ENCODE data around the gene NCAPG.

The NCAPG gene, protein sequence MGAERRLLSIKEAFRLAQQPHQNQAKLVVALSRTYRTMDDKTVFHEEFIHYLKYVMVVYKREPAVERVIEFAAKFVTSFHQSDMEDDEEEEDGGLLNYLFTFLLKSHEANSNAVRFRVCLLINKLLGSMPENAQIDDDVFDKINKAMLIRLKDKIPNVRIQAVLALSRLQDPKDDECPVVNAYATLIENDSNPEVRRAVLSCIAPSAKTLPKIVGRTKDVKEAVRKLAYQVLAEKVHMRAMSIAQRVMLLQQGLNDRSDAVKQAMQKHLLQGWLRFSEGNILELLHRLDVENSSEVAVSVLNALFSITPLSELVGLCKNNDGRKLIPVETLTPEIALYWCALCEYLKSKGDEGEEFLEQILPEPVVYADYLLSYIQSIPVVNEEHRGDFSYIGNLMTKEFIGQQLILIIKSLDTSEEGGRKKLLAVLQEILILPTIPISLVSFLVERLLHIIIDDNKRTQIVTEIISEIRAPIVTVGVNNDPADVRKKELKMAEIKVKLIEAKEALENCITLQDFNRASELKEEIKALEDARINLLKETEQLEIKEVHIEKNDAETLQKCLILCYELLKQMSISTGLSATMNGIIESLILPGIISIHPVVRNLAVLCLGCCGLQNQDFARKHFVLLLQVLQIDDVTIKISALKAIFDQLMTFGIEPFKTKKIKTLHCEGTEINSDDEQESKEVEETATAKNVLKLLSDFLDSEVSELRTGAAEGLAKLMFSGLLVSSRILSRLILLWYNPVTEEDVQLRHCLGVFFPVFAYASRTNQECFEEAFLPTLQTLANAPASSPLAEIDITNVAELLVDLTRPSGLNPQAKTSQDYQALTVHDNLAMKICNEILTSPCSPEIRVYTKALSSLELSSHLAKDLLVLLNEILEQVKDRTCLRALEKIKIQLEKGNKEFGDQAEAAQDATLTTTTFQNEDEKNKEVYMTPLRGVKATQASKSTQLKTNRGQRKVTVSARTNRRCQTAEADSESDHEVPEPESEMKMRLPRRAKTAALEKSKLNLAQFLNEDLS

DNA sequence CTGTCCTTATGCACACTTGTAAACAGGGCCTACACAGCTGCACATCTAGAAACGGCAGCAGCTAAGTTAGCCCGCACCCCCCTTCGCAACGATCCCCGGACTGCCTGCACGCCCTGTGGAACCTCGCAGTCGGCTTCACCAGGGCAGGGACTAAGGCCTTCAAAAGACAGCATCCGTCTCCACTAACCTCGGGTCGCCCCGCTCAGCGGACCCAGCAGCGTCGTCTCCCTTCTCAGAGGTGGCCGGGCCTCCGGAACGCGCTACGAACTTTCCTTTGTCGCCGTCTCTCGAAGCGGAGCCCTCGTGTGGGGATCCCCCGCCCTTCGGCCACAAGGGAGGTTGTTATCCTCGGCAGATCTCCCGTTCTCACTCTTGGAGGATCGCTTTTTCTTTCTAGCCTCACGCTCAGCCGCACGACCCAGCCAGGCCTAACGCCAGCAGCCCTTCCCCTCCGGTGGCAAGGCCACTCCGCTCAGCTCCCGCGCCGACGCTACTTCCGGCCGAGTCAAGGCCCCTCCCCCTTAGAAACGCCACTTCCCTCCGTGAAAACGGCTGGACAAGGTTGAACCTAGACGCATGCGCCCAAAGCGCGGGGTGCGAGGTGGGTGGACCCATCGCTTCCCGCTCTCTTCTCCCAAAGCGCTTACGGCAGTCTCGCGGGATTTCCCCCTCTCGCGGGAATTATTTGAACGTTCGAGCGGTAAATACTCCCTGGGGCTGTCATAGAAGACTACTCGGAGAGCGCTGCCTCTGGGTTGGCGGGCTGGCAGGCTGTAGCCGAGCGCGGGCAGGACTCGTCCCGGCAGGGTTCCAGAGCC is at the start of gene NCAPG, which contains the start of gene DCAF16:
Gene NCAPG, plus strand, starts transcription at position 720 of the 818 bp plus-strand sequence. CDS start 99 bp downstream, outside the sequence.
Gene DCAF16, minus strand, starts transcription at position 498 of the 818 bp plus-strand sequence. CDS start 6,616 bp downstream, outside the sequence.
- DNase-seq (ENCODE audit: low spot score), result peak; percentile 99

DNA sequence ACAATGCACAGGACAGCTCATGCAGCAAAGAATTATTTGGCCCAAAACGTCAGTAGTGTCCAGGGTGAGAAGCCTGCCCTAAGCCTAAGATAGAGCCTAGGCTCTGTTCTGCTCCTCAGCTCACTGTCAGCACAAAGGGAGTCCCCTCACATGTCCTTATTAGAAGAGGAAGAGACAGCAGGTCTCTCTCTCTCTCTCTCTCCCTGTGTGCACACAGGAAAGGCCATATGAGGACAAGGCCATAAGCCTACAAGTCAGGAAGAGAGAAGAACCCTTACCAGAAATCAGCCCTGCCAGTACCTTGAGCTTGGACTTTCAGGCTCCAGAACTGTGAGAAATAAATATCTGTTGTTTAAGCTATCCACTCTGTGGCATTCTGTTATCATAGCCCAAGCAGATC is 49.7 kb upstream of the NCAPG start:
- no peak for DNase-seq (ENCODE audit: low spot score)

DNA sequence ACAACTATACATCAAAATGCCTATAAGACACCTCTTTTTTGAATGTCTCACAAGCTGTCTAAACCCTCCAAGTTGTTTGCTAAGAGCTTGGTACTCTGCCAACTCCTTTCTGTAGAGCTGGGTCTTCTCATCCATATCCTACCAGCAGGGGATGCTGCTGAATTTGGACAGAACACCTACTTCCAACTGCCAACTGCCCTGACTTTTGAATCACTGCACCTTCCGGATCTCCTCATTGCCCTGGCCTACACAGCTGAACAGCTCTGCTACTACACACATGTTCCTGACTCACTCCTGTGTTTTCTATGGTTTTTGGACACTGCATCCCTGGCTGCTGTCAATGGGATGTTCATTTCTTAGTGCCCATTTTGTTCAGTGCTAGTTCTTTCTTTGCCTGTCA is 48.1 kb upstream of the NCAPG start:
- no peak for DNase-seq (ENCODE audit: low spot score)

DNA sequence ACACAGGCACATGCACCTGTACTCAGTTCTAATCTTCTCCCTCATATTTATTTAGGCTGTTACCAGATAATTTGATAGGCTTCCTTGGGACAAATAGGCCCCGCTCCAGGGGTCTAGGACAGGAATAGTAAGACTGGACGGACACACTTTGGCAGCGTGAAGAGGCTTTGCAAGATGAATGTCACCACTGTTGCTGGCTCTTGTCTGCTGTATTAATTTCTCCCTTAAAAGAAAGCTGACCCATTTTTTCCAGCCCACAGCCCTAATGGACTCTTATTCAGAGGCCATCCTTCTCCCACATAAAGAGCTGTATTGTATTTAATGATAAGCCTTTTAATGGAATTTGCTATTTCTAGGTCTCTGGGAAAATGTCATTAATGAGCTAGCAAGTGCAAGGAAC is 47.4 kb upstream of the NCAPG start:
- no peak for DNase-seq (ENCODE audit: low spot score)

DNA sequence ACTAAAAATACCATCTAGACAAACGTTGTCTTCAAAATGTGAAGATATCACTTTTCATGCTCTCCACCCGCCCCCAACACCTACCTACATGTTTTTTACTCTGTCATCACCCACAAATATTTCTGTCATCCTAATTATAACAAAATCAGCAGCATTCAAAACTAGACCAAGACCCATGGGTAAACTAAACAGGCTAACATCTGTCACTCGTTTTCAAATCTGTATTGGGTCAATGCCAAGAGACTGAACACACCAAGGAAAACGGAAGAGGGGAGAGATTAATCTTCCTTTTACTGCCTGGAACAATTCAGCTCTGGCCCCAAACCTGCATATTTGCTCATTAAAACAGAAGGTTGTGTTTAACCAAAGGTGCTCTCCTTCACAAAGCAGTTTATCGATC is 46.8 kb upstream of the NCAPG start:
- DNase-seq (ENCODE audit: low spot score), result no peak

DNA sequence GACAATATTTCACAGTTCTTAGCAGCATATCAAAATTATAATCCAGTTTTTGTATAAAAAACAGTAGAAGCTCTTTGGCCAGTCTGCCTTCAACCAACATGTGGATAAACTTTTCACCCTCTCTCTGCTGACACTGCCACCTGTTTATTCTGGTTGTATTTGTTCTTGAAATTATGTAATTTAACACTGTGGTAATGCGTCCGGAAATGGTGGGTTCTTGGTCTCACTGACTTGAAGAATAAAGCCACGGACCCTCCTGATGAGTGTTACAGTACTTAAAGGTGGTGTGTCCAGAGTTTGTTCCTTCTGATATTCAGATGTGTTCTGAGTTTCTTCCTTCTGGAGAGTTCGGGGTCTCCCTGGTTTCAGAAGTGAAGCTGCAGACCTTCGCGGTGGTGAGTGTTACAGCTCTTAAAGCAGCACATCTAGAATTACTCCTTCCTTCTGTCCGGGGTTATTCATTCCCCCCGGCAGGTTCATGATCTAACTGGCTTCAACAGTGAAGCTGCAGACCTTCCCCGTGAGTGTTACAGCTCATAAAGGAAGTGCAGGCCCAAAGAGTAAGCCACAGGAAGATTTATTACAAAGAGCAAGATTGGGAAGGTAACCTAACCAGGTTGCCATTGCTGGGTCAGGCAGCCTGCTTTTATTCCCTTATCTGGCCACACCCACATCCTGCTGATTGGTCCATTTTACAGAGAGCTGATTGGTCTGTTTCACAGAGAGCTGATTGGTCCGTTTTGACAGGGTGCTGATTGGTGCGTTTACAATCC is 45.1 kb upstream of the NCAPG start:
- DNase-seq (ENCODE audit: low spot score), result no peak

DNA sequence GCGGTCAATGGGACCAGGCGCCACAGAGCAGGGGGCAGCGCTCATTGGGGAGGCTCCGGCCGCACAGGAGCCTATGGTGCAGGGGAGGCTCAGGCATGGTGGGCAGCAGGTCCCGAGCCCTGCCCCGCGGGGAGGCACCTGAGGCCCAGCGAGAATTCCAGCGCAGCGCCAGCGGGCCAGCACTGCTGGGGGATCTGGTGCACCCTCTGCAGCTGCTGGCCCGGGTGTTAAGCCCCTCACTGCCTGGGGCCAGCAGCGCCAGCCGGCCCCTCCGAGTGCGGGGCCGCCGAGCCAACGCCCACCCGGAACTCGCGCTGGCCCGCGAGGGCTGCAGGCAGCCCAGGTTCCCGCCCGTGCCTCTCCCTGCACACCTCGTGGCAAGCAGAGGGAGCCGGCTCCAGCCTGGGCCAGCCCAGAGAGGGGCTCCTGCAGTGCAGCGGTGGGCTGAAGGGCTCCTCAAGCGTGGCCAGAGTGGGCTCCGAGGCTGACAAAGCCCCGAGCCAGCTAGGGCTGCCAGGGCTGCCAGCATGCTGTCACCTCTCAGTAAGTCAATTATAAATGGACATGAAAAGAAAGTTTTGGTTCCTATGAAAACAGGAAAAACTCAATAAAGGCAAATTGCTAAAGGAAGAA is 43.8 kb upstream of the NCAPG start:
- no peak for DNase-seq (ENCODE audit: low spot score)

DNA sequence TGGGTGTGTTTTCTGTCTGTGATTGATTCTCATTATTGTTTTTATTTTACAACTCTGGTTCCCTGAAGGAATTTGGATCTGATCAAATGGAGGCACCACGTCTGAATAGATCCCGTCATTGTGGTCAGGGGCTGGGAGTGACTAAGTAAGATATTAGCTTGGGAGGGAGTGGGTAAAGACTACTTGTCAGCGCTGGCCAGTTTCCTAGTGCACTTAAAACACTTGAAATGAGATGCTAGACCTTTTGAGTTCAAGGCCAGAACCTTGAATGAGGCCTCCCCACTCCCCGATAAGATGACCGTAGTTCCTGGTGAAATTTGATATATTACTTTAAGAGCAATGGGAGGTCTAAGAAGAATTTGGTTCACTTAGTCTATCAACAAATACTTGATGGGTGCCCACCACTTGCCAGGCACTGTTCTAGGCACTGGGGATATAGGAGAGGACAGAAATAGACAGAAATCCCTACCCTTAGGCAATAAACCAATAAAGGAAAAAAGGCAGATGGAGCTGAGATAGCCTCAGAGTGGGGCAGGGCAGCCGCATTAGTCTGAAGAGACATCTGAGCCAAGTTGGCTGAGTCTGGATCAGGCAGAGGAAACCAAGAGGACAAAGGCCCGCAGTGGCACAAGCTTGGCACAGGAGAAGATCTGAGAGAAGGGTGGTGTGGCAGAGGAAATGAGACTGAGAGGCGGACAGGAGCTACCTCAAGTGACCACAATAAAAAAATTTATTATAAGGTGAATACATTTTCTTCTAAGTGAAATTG is 41.2 kb upstream of the NCAPG start:
- no peak for DNase-seq (ENCODE audit: low spot score)

DNA sequence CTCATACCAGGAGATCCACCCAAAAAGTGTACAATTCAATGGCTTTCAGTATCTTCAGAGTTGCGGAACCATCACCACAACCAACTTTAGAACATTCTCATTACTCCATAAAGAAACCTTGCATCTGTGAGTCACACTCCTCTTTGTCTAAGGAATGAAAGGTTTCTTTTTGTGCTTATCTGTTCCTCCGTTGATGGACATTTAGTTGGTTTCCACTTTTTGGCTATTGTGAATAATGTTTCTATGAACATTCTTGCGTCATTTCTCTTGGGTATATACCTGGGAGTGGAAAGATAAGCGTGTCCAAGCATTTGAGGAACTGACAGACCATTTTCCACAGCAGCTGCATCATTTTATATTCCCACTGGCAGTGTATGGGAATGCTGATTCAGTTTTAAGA is 39.9 kb upstream of the NCAPG start:
- DNase-seq (ENCODE audit: low spot score), result no peak

DNA sequence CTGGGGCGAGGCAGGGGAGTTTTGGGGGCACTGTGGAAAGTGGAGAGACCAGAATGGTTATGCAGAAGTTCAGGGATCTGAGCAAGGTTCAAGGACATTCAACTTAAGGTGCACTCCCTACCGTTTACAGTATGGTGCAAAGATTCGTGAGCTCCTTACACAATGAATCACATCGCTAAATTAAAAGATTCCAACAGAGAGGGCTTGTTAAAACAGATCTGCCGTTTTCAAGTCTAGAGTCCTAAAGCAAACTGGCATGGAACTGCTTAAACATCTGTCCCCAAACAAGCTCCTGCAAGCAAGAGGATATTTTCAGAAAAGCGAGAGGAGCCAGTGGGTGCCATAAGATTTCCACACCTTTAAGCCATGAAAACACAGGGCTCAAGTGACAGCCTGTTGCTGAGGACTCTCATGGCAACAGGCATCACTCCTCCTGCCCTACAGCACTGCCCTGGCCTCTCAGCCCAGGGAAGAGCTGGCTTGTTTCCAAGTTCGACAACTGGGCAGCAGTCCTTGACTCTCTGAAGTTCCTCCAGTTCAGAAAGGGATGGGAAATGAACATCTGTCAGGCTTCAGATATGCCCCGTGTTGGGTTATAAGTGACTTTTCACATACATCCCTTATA is 39.4 kb upstream of the NCAPG start:
- DNase-seq (ENCODE audit: low spot score), result no peak

DNA sequence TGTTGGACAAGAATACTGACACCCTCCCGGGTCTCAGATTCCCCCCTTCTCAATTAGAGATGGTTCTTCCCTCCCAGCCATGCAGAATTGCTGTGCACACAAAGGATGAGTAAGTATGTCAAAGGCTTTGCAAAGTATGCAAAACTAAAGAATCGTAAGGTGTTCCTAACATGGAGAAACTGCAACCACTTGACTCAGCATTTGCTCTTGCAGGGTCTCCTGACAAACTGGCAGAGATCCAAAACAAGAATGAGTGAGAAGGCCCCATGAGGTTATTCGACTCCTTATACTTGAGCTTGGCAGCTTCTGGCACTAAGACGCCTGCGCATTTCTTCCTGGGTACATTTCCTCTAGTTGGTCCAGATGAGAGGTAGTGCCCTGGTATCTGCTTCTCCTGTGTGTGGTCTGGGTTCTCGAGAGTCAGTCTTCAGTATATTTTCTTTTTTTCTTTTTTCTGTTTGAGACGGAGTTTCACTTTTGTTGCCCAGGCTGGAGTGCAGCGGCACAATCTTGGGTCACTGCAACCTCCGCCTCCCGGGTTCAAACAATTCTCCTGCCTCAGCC is 37.6 kb upstream of the NCAPG start:
- no peak for DNase-seq (ENCODE audit: low spot score)

DNA sequence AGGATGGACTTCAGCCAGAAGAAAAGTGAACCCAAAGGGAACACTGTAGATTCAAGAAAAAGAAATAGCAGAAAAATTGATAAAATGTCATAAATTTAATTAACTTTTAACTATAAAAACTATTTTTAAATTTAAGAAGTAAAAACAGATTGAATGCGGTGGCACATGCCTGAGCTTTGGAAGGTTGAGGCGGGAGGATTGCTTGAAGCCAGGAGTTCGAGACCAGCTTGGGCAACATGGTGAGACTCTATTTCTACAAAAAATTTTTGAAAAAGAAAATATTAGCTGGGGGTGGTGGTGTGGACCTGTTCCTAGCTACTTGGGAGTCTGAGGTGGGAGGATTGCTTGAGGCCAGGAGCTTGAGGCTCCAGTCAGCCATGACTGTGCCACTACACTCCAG is 32.3 kb upstream of the NCAPG start:
- no peak for DNase-seq (ENCODE audit: low spot score)

DNA sequence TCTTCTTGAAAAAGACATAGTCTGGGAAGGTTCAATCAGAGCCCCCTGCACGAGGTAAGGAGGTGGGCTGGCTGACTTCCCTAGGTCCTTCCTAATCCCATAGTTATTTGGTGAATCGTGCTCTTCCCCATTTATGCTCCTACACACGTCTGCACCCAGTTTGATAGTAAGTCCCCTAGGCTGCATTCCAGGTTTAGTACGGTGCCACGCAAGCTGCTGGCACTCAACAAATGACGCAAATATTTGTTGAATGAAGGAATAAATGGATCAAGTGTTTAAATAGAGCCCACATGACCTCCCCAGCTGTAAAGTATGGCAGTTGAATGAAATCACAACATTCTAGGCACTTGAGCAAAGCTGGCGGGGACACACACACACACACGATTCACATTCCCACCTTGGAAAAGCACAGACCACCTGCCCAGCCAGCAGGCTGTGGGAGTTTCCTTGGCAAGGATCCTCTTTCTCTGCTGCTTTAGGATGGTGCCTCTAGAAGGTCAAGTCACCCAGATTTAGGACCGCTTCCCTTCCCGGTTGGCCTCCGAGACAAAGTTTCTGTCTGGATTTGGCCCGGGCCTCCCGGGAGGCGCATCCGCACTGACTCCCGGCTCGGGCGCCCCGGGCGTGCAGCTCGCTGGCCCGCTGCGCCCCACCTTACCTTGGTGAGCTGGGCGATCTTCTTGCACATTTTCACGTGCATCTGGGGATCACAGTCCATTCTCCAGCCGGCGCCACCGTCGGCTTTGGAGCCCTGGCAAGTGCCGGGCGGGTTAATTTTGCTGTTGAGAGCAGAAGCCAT is 30.1 kb upstream of the NCAPG start:
- DNase-seq (ENCODE audit: low spot score), result no peak

DNA sequence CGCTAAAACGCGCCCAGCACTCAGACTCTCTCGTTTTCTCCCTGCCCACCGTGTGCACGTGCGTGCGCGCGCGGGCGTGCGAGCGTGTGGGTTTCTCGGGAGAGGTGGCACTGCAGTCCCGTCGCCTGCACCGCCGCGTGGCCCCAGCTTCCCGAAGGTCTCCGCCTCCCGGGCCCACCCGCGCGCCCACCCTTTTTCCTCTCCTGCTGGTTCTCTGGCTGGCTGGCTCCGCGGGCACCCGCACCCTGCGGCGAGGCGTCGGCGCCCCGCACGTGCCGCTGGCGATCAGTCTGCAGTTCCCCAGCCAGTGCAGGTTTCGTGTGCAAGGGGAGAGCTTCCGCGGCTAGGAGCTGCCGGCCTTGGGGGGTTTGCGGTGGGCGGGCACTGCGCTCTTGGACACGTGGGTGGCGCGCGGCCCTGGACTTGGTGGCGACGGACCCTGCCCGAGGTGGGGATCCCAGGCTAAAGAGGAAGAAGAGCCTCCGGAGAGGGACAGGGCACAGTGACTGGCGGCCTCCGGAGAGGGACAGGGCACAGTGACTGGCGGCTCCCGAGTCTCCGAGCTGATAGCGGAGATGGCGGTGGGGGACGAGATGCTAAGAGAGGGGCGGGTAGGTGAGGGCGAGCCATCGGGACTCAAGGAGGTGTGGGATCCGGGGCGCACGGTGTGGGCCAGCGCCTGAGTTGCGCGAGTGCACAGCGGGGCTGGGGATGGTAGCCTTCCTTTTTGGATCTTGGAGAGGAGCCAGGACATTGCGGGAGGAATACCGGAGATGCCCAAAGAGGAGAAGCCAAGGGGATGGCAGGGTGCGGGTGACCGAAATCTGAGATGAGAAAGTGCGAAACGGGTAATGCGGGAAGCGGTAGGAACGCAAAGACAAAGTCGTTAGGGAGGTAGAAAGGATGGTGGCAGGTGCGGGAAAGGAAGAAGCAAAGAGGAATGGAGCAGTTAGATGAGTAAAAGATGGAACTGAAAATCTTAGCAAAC is 29.2 kb upstream of the NCAPG start, which contains the start of gene FAM184B:
Gene FAM184B, minus strand, starts transcription at position 322 of the 988 bp plus-strand sequence. CDS start 322 bp downstream, outside the sequence.
- no peak for DNase-seq (ENCODE audit: low spot score)

DNA sequence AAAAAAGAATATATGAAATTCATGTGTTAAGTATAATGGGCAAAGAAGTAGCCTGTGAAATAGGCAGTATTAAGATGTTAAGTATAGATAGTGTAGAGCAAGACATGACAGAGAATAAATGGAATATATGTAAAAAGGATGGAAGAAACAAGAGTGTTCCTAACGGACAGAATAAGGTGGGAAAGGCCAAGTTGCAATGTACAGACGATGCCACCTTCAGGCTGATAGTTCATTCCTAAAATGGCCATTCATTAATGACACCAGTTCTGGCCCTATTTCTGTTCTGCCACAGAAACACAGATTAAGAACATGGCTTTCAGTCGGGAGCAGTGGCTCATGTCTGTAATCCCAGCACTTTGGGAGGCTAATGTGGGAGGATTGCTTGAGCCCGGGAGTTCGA is 24.9 kb upstream of the NCAPG start:
- DNase-seq (ENCODE audit: low spot score), result no peak

DNA sequence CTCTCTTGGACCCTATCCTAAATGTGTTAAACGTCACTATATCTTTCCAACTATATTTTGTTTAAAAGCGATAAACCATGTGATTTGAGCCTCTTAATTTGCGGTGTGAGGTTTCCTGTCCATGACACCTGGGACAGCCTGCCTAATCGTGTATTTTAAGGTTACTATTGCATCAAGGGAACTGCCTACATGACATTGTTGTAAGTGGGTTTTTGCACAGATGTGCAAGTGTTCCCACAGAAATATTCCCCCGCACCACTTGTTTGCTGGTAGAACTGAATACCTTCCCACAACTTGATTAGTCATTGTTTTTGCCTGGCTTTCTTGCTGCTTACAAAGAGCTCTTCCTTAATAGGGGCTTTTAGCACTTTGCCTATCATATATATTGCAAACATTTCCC is 24.2 kb upstream of the NCAPG start:
- DNase-seq (ENCODE audit: low spot score), result no peak

DNA sequence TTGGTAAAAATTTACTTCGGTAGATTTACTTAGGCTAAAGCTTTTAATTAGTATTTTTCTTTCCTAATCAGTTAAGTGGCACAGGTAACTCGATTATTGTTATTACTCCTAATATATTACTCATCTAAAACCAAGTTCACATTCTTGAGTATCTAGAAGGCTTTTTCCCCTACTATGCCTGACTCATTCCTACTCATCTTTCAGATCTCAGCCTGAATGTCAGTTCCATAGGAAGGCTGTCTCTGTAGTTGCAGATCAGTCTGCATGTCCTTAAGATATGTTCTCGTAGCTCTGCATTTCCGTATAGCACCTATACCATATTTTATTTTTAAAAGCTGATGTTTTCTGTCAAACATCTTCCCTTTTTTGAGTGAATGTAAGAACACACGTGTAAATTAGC is 23.5 kb upstream of the NCAPG start:
- DNase-seq (ENCODE audit: low spot score), result no peak

All from CD4-positive, alpha-beta T cell treated with Interleukin-15 for 4 hours (primary cell).